ENCODE results near the gene MINK1.
"Not testable (repeated sequence)": the region's sequence is repeated elsewhere in the genome, so short reads cannot be mapped to it uniquely, and the experiment has no call there.

Gene MINK1

DNA sequence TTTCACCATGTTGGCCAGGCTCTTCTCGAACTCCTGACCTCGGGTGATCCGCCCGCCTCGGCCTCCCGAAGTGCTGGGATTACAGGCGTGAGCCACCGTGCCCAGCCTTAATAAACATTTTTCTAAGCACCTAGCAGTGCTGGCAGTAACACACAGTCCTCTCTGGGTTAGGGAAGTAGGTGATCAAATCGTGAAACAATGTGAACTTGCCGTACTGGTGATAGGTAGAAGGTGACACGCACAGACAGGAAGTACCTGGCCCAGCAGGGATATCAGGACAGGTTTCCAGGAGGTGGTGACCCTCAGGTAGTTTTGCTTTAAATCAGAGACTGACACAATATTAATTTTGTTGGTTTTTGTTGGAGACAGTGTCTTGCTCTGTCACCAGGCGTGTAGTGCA lies 21.7 kb upstream of the MINK1 start:
- DNase-seq (ENCODE audit: low read depth), result no peak

DNA sequence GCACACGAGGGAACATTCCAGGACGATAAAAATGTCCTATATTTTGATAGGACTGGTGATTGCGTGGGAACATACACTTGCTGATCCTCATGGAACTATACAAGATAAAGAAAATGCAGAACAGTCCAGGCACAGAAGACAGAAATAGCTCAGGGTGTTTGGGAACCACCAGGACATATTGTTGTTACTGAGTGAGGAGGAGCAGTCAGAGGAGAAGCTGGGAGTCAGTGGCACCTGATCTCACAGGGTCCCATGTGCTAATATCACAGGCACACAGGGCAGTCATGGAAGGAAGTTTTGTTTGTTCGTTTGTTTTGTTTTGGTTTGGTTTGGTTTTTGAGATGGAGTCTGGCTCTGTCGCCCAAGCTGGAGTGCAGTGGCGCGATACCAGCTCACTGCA lies 20.4 kb upstream of the MINK1 start:
- no peak for DNase-seq (ENCODE audit: low read depth)

DNA sequence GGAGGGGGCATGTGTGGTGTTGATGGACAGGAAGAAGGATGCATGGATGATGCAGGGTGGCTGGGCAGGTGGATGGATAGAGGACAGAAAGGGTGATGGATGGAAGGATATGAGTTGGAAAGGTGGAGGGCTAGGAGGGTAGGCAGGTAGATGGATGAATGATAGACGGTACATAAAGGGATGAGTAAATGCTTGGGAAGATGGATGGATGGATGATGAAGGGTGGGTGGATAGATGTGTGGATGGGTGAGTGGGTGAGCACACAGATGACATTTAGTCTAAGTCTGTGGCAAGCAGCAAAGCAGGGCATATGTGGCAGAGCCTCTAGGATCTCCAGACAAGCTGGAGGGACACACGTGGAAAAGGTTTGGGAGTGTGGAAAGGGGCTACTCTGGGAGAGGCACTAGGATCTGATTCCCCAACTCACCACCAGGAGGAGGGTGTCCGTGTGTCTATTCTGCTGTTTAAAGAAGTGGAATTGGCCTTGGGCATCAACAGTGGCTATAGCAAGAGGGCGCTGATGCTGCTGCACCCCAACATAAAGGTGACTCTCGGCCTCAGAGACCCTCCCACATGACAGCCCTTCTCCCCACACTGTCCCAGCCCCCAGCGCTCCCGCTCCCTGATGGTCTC lies 18.0 kb upstream of the MINK1 start:
- no peak for DNase-seq (ENCODE audit: low read depth)

DNA sequence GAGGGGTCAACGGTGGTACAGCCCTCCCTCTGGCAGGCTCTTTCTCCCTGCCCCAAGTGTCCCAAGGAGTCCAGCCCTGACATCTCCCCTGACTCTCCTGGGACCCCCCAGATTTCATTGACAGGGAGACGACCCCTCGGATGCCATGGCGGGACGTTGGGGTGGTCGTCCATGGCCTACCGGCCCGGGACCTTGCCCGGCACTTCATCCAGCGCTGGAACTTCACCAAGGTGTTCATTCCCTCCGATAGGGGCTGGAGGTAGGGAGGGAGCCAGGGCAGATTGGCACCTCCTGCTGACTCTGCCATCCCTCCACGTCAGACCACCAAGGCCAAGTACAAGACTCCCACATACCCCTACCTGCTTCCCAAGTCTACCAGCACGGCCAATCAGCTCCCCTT lies 16.3 kb upstream of the MINK1 start:
- no peak for DNase-seq (ENCODE audit: low read depth)

DNA sequence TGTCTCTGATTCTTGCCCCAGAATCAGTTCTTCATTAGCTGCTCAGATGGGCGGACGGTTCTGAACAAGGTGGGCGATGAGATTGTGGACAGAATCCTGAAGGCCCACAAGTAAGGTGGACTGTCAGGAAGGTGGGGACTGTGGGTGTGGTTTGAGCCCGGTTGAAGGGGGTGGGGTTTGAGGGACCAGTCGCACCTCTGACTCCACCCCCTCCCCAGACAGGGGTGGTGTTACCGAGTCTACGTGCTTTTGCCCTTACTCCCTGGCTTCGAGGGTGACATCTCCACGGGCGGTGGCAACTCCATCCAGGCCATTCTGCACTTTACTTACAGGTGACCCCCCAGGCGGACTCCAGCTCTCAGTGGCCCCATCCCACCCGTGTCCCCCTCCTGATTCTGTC lies 14.9 kb upstream of the MINK1 start:
- no peak for DNase-seq (ENCODE audit: low read depth)

DNA sequence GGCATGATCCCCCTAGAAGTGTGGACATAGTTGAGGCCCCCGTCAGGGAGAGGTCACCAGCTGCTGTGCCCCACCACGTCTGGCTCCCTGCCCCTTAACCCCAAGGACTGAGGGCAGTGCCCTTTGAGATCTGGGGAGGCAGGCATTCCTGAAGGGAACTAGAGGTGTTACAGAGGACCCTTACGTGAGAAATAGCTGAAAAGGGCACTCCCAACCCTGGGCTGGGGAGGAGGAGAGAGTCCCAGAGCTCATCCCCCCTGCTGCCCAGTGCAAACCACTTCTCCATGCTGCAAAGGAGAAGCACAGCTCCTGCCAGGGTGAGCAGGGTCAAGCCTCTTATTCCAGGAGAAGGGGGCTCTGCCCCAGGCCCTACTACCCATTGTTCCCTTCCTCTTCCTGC lies 10.3 kb upstream of the MINK1 start:
- no peak for DNase-seq (ENCODE audit: low read depth)

DNA sequence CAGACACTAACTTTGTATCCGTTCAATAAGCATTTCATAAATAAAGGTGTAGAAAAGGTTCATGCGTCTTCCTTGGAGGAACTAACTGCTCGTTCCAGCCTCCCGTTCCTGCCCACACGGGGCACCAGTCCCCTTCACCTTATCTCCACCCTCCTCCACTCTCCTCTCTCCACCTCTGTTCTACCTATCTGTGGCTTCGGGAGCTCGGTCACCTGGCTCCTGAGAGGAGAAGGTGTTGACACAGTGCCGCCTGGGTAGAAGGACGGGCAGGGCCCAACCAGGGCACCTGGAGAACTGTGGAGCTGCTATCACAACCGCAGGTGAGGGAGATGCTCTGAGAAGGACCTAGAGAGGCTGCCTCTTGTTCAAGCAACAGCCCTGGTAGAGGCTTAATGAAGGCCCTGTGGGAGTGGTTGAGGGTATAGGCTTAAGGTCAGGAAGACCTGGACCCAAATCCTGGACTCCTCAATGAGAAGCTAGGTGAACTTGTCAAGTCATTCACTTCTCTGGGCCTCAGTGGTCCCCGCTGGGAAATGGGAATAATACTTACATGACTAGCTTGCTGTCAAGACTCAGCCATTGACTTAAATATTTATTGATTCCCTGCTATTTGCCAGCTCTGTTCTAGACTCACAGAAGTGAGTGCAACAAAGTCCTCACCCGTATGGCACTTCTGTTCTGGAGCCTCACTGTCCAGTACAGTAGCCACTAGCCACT lies 9.6 kb upstream of the MINK1 start:
- DNase-seq (ENCODE audit: low read depth), result no peak

DNA sequence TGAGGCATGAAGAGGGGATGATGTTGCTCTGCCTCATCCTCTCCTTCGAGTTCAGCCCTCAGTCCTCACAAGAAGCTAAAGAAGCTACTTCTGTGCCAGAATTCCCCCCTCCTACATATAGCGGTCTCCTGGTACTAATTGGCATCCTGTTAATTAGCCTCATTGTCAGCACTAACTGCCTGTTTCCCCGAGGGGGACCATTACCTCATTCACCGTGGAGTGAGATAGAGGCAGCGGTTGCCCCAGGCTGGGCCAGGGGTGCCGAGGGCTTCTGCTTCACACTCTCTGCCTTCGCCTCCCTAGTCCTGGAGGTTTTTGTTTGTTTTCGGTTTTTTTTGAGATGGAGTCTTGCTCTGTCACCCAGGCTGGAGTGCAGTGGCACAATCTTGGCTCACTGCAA lies 5.7 kb upstream of the MINK1 start:
- DNase-seq (ENCODE audit: low read depth), result no peak

DNA sequence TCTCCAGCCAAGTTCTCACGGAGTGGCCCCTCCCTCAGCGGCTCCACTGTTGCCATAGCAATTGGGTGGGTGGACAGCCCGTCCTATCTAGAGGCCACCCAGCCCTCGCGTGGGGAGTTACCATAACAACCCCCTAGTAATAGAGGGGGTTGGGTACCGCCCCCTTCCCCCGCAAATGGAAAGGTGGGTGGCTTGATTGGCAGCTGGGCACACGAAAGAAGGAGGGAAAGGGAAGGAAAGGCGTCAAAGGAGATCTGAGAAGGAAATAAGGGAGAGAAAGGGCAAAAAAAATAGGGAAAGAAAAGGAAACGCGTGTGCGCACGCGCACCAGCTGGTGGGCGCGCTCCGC lies 337 bp upstream of the MINK1 start:
- not testable (repeated sequence) for DNase-seq (ENCODE audit: low read depth)

DNA sequence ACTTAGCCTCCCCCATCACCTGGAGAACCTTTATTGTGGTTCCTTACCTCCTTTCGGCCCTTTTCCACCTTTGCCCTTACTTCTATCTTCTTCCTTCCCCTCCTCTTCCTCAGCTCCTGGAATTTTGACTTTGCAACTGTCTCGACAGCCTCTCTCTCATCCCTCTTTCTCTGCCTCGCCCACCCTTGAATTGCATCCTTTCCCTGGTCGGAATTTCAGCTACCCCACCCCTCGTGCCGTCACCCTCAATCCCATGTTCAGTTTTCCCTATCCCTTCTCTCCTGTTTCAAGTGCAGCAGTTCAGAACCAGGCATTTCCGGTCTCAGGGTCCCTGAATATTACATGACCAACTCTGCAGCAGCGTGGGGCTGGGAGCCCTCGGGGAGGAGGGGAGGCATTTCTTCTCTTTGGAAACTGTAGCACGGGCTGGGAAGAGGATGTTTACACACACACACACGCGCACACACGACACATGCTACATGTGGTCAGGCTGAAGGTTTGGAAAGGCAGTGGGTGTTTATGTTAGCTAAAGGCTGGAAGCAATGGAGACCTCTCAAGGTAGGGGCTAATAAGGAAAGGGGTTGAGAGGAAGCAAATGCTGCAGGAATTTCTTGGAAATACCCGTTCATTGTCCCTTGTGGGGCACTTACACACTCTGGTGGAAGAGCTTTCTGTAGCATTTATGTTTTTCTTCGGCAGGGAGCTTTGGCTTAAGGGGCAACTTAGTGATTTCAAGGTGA lies 971 bp downstream of the MINK1 start:
- DNase-seq (ENCODE audit: low read depth), result no peak

DNA sequence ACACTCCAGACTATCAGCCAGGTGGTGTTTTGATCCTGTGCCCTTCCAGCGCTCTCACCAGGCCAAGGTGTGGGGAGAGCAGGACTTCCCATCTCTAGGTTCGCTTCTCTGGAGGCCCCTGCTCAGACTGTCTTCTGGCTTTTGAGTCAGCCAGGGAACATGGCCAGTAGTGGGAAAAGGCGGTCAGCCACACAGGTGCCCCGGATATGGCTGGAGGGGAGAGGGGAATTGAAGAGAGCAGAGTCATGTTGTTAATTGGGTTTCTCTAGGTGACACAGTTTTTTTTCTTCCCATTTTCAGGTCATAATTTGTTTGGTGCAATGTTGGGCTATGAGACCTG lies 1.5 kb downstream of the MINK1 start:
- DNase-seq (ENCODE audit: low read depth), result no peak

DNA sequence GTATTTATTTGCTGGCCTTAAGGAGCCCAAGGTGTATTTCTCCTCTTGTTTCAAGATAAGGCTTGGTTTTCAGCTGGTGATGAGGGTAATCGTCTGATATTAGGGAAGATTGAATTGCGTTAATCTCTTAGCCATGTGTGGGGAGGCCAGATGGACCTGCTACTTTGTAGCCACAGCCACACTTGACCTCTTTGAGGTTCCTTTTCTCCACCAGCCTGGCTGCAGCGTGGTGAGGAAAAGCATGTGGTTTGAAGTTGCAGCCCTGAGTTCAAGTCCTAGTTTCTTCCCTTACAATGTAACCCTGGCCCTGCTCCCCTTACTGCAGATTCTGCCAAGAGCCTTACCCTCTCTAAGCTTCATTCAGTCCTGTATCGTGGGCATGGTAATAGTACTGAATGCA lies 3.1 kb downstream of the MINK1 start:
- DNase-seq (ENCODE audit: low read depth), result no peak

DNA sequence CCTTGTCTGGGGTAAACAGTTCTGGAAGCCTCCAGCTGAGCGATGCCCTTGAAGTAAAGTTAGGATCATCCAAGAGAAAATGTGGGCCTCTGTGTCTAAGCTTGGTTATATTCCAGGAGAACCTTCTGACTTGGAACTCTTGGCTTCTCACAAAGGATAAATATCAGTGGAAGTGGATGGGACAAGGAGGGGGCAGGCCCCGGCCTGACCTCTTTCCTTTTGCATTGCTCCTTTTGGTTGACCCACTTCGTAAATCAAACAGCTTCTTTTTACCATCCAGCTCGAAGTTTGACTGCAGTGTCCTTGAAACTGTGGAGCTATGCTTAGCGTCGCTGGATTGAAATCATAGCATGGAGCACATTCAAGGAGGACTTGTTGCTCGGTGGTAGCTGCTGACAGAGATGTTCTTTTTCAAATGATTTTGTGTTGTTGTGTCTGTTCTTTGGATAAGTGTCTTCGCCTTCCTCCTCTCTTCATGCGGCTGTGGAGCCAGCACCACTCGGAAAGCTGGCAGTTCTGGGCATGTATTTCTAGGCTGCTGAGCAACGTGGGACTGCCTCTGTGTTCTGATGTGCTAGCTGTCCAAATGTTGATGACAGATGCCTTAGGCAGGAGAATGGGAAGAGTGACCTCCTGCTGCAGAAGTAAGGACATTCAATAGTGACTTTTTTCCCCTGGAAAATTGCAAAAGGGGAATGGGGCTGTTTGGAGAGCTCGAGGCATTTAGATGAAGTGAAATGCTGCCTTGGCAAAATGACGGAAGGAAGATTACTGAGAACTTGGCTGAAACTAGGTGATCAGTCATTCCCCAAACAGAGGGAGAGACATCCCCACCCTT lies 4.5 kb downstream of the MINK1 start:
- DNase-seq (ENCODE audit: low read depth), result no peak

DNA sequence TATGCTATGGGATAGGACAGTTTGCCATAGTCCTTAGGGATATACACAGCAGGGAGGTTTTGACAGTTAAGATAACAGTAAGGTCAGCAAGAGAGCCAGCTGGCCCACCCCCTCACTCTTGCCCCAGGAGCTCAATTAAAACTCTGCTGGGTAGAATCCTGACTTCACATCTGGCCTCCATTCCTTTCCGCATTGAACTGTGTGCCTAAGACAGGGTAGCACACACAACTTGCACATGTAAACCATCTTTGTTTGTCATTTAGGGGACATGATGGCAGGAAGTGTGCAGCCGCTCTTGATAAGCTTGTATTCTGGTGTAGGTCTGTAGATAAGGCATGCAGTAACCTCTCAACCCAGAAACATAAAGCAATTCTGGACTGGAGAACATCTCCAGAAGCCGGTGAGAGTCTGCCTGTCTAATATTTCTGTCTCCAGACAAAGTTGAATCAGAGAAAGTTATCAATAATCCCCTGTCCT lies 5.2 kb downstream of the MINK1 start:
- DNase-seq (ENCODE audit: low read depth), result no peak

DNA sequence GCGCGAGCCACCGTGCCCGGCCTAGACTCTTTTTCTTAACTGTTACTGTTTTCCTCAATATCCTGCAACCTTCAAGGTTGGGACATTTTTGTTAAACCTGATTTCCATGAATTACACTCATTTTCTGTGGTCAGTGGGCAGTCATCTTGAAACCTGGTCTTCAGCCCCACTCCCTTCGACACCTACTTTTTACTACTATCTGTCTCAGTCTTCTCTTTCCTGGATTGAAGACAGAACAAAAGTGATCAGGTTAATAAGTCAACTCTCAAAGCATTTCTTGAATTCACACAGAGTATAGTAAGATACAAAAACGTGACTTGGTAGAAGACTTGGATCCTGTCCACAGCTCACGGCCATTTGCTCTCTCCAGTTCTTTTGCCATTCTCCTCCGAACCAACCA lies 6.1 kb downstream of the MINK1 start:
- DNase-seq (ENCODE audit: low read depth), result no peak

DNA sequence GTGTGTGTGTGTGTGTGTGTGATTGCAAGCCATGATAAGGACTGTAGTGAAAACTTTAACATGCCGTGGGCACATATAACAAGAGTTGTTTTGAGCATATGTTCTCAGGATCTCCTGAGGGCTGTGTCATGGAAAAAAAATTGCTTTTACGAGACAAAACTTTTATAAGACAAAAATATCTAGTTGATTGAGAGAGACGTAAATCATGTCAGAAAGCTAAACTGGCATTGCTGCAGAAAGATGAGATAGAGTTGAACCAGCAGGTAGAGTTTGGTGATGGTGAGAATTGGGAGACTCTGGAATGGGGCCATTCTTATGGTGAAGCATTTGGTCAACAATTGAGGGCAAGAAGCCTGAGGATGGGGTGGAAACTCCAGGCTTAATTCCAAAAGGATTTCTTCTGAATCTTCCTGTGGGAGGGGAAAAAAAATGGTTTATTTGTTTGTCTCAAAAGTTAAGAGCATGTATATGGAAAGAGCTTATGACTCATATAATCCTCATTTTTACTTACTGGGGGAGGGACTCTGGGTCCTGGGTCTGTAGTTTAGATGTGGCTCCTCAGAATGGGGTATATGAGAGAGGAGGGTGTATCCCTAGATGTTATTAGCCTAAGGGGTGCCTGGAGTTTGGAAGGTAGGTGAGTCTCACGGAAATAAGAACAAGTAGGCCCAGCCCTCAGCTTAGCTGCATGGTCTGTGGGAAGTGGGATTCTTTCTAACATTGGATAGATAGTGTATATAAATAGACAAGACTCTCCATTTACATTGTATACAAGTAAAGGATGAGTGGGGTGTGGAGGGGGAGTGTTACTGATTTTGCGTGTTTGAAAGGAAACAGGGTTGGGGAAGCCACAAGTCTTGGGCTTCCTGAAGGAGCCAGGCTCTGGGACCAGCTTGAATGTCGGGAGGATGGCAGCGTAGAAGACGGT lies 7.1 kb downstream of the MINK1 start:
- DNase-seq (ENCODE audit: low read depth), result no peak

DNA sequence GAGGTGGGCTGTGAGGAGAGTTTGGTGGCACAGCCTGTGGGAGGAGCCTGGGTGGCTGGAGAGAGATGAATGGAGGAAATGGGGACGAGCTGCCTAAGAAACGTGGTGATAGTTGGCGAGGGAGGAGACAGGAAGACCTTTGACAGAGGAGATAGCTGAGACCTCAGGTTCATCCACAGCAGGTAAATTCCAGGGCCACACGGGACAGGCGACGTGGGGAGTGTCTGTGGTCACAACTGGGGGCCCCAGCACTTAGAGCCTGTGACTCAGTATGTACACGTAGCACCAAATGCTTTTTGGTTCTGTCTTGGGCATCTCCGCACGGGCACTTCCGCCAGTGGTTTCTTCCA lies 7.7 kb downstream of the MINK1 start:
- no peak for DNase-seq (ENCODE audit: low read depth)

DNA sequence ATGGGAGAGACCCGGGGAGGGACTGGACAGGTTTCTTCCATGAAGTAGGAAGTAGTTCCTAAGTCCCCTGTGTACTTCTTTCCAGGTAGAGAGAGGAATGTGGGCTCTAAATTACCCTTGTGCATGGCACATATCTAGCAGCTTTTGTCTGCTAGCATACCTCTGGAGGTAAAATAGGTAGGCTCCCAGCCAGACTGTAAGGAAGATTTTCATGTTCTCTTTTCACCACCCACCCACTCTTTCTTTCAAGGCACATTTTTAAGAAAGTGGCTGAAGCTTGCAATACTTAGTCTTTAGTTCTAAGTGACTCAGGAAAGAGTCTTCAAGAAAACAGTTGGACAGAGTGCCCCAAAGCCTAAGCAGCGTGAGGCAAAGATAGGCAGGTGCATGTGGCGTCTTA lies 9.2 kb downstream of the MINK1 start:
- no peak for DNase-seq (ENCODE audit: low read depth)

DNA sequence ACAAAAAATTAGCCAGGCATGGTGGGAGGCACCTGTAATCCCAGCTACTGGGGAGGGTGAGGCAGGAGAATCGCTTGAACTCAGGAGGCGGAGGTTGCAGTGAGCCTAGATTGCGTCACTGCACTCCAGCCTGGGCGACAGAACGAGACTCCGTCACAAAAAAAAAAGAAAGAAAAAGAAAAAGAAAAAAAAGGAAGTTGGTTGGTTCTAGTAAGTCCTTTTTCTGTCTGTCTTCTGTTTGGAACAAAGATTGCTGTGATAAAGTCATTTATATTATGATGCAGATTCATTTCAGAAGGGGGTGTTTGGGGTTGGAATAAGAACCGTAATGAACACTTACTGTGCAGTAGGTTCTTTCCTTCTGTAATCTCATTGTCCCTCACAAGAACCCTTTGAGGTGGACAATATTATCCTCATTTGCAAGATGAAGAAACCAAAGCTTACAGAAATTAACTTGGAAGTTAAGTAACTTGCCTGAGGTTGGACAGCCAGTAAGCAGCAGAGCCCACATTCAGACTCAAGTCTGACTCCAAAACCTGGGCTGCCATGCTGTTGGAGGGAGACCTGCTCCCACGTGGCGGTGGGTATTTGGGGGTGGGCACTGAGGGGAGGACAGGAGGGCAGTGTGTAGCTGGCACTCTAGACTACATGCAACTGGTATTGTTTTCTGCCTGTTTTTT lies 10.3 kb downstream of the MINK1 start:
- no peak for DNase-seq (ENCODE audit: low read depth)

DNA sequence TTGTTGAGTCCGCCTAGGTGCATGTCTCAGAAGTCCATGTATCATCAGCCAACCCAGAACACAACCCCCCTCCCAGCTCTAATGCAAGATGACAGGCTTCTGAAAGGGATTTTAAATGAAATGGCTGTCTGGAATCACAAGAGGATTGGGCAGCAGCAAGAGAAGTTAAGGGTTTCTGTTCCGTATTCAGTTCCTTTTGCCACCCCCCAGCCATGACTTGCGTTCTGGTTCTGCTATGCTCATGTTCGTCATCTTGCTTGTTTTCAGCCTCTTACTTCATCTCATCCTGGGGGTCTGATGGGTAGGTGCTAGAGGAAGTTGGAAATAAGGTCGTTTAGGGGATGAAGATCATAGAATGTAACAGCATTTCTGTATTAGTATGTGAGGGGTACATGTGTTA lies 12.0 kb downstream of the MINK1 start:
- DNase-seq (ENCODE audit: low read depth), result no peak
